GM06990 (cell line): ENCODE data around the gene TTC39A.

Experiments used
- DNase-seq: peaks from one replicate; pipeline ENCODE4 v3.0.0-alpha.2; 2011; ENCODE audit not compliant: insufficient read length; ENCODE audit errors: extremely low read depth
- H3K27me3 ChIP-seq: replicated peaks from 2 replicates; pipeline ENCODE4 v1.6.0; 2011; ENCODE audit warnings: low read length; ENCODE audit not compliant: control insufficient read depth, insufficient read depth
- H3K36me3 ChIP-seq: 2 replicates; pipeline ENCODE4 v1.5.1; 2011; ENCODE audit warnings: low read length; ENCODE audit not compliant: control insufficient read depth, insufficient read depth
- H3K4me3 ChIP-seq: replicated peaks from 2 replicates; pipeline ENCODE4 v1.5.1; 2011; ENCODE audit warnings: low read depth, mild to moderate bottlenecking, control low read depth, low read length
- TF ChIP-seq, protein P1 (sequence below): IDR thresholded peaks from 2 replicates; pipeline ENCODE4 v1.5.1; 2011; ENCODE audit warnings: low read length, control low read depth, mild to moderate bottlenecking, inconsistent platforms; ENCODE audit not compliant: insufficient read depth, poor library complexity, severe bottlenecking

The TTC39A gene

DNA sequence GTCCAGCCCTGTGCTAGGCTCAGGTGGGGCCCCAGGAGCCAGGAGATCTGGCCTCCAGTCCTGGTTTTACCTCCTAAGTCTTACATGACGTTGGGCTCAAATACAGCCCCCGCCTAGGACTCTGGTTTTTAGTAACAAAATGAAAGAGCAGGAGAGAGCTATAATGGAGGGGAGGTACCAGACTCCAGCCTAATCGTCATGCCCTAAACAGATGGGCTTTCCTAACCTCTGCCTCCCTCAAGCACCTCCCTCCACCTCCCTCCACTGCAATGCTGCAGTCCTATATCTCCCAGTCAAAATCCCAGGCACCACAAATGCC, 28.6 kb downstream of the TTC39A start:
- Histone ChIP-seq H3K4me3 (no peak overlapping the region), H3K36me3 (no peaks in the 10 kb centered on the region), H3K27me3 (no peaks in the 10 kb centered on the region)
- TF ChIP-seq, protein P1, sequence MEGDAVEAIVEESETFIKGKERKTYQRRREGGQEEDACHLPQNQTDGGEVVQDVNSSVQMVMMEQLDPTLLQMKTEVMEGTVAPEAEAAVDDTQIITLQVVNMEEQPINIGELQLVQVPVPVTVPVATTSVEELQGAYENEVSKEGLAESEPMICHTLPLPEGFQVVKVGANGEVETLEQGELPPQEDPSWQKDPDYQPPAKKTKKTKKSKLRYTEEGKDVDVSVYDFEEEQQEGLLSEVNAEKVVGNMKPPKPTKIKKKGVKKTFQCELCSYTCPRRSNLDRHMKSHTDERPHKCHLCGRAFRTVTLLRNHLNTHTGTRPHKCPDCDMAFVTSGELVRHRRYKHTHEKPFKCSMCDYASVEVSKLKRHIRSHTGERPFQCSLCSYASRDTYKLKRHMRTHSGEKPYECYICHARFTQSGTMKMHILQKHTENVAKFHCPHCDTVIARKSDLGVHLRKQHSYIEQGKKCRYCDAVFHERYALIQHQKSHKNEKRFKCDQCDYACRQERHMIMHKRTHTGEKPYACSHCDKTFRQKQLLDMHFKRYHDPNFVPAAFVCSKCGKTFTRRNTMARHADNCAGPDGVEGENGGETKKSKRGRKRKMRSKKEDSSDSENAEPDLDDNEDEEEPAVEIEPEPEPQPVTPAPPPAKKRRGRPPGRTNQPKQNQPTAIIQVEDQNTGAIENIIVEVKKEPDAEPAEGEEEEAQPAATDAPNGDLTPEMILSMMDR, result no peak
- DNase-seq, result no peak

DNA sequence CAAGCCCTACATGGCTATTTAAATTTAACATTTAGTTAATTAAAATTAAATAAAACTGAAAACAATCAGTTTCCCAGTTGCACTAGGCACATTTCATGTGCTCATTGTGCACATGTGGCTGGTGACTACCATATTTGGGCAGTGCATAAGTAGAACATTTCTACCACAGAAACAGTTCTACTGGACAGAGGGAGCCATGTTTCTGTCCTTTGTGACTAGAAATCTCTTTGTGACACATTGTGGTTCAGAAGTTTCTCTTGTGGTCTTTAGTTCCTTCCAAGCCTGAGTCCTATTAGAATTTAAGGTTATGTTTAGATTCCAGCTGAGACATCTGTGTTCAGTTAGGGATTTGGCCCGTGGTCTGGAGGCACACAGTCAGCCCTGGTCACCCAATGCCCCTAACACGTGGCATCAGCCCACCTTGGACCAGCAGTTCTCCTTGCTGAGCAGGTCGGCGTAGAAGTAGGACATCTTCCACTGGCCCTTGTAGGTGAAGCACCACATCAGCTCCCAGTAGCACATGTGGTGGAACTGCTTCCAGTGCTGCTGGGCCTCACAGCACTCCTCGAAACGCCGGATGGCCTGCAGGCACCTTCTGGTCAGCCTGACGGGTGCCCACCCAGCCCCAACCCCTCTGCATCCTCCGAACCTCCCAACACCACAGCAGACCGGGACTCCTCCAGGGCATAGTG, 29.1 kb downstream of the TTC39A start:
- TF ChIP-seq, protein P1, result no peak
- no peak for DNase-seq
- Histone ChIP-seq H3K4me3 (no peak overlapping the region), H3K36me3 (no peaks in the 10 kb centered on the region), H3K27me3 (no peaks in the 10 kb centered on the region)

DNA sequence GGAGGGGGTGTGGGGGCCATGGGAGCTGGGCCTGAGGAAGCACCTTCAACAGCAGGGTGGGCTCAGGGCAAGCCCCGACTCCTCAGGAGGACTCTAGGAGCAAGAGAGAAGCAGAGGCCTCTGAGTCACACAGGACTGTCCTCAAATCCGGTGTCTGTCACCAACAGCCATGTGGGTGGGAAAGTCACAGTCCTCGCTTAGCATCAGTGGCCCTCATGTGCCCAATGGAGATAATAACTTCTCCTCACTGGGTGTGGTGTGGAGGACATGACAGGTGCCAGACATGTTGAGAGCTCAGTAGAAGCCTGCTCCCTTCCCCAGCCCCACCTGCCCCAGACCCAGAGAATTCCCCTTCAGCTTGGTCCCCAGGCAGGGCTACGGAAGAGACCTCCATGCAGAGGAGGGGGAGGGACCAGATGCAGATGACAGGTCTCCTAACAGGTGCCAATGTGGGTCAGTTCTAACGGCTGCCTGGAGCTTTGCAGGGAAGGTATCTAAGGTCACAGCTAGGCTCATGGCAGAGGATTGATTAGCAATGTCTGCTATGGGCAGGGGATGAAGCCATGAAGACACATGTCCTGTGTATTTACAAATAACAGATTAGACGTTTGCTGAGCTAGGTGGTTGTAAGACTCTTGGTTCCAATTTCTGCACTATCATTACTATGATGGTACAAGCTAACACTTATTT, 30.2 kb downstream of the TTC39A start:
- TF ChIP-seq, protein P1, result no peak
- H3K27me3 ChIP-seq, result no peaks in the 10 kb centered on the region
- H3K4me3 ChIP-seq, result no peak overlapping the region
- no peaks in the 10 kb centered on the region for H3K36me3 ChIP-seq
- DNase-seq, result no peak

DNA sequence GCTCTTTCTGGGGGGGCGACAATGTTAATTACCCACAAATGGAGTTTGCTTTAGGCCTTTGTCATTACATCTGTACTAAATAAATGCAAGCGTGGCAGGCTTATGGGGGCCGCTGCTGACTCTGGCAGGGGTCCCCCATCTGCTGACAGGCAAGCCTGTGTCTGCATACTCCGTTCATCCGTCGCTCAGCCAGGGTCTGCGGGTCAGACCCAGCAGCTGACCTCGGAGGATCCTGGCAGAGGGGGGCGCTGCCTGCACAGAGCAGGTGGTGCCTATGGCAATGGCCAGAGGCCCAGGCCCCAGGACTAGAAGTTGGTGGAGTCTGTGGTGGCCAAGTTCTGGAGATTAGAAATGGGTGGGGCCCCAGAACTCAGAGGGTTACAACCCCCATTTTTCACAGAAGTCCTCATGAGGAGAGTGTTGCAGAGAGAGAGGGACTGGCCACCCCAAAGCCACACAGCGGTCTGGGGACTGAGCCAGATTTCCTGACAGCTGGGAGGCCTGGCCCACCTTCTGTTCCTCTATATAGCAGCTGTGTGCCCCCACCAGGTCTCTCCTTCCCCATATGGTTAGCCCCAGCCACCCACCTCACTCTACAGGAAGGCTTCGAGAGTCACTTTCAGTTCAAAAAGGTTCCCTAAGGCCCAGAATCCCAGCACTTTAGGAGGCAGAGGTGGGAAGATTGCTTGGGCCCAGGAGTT, 31.0 kb downstream of the TTC39A start:
- Histone ChIP-seq H3K4me3 (no peak overlapping the region), H3K27me3 (no peaks in the 10 kb centered on the region), H3K36me3 (no peaks in the 10 kb centered on the region)
- TF ChIP-seq, protein P1, result no peak
- no peak for DNase-seq

DNA sequence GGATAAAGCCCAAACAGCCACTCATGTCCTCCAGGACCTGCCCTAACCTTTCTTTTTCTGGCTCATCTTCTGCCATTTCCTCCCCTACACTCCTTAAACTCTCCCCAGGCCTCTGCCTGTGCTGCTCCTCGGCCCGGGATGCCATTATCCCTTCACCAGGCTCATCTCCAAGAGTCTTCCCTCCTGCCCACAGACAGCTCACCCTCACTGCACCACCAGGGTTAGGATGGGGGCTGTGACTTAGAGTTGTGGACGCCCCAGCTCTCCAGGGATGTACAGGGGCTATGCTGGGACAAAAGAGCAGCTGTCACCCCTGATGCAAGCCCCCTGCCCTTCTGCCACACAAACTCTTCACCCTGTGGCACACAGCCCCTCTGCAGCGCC, 32.0 kb downstream of the TTC39A start:
- DNase-seq, result no peak
- H3K36me3 ChIP-seq, result no peaks in the 10 kb centered on the region
- no peak overlapping the region for H3K4me3 ChIP-seq
- no peaks in the 10 kb centered on the region for H3K27me3 ChIP-seq
- TF ChIP-seq, protein P1, result no peak
